ENCODE results near the gene MOSPD3. TPM values are rescaled to one million over a fixed set of nuclear protein-coding genes. Genes with fewer than 3 reads are reported as not detected.

Gene MOSPD3
- total and polyA plus RNA-seq, 2 donors (not counting 3 experiments of a cell fraction or from before 2014, with no cell fraction given), result 24.4 to 40.7 TPM

- dilution Hi-C loops (cut with MboI; ENCODE audit: extremely low pct_ligation_motif_present, low sequenced_read_pairs) (no loop called here), intact Hi-C loops (cut with micrococcal nuclease) (no loop called here)
- no peak overlapping the region for H3K27ac ChIP-seq (ENCODE audit: insufficient read depth, low read depth, low read length)
- no peak overlapping the region for H2AFZ ChIP-seq (ENCODE audit: low read depth, low read length)
- no TSS peak for BruUV-seq (replicated peaks)
- H3K36me3 ChIP-seq (ENCODE audit: control insufficient read depth in 2 of 2, extremely low read depth in 1 of 2, insufficient read depth in 2 of 2, low read length in 2 of 2), result peaks cover 18 to 59% of the 10 kb centered on the region in 2 experiments
- H3K4me3 ChIP-seq (replicated peaks in 1 of 3; ENCODE audit: insufficient read depth in 1 of 3, low read depth in 1 of 3, low read length in 3 of 3), result no peak overlapping the region
- H3K9me1 ChIP-seq (replicated peaks; ENCODE audit: control insufficient read depth, extremely low read depth, insufficient read depth, low read length), result no peaks in the 10 kb centered on the region
- H3K4me2 ChIP-seq (ENCODE audit: insufficient read depth, low read length), result no peak overlapping the region
- H3K79me2 ChIP-seq (ENCODE audit: control insufficient read depth, insufficient read depth, low read length), result peaks cover 9% of the 10 kb centered on the region
- ChIA-PET CTCF (interaction anchor here (0.6 to 1.8 kb wide), 4 partner anchors 11 to 256 kb away, joined by 3 to 6 read pairs (median 4); no protein-coding TSS in a partner anchor), POLR2A (interaction anchor here (1.7 kb wide), 1 partner anchor 8 kb away, joined by 6 read pairs; the partner anchor contains the start of genes FBXO24 and LRCH4)
- H3K9me3 ChIP-seq (replicated peaks; ENCODE audit: control insufficient read depth, insufficient read depth, low read length), result no peaks in the 10 kb centered on the region
- no peak for DNase-seq (ENCODE audit: low read depth, low spot score)
- H3K9ac ChIP-seq (replicated peaks; ENCODE audit: extremely low read depth, insufficient read depth, low read length), result no peak overlapping the region
- FAIRE-seq, result no peak
- no peaks in the 10 kb centered on the region for H3K27me3 ChIP-seq (ENCODE audit: control insufficient read depth in 2 of 2, insufficient read depth in 2 of 2, low read length in 2 of 2)
- TF ChIP-seq JUN (IDR thresholded peaks at IDR 0.05; ENCODE audit: borderline replicate concordance, insufficient read depth, insufficient read length, low read depth) (no peak), CTCF (IDR thresholded peaks at IDR 0.05; ENCODE audit: extremely low read depth in 1 of 2, insufficient read depth in 1 of 2, low read depth in 1 of 2, low read length in 2 of 2) (no peak), POLR2A (IDR thresholded peaks at IDR 0.05; ENCODE audit: low read depth, low read length) (no peak), EZH2 (IDR thresholded peaks at IDR 0.05; ENCODE audit: borderline replicate concordance, low read depth, low read length, severe bottlenecking) (no peak), MYC (IDR thresholded peaks at IDR 0.05; ENCODE audit: low read depth, low read length) (no peak), POLR2AphosphoS5 (IDR thresholded peaks at IDR 0.05; ENCODE audit: insufficient read depth, low read depth, low read length) (no peak), MAX (IDR thresholded peaks at IDR 0.05; ENCODE audit: insufficient read depth, insufficient read length) (no peak)
- no peaks in the 10 kb centered on the region for H4K20me1 ChIP-seq (replicated peaks; ENCODE audit: control insufficient read depth, extremely low read depth, insufficient read depth, low read length)
- H3K4me1 ChIP-seq (ENCODE audit: control insufficient read depth, extremely low read depth, insufficient read depth, low read length), result peaks cover under 1% of the 10 kb centered on the region
Observed at GRCh38 chr7:100577507-100577906, 34.8 kb upstream of the MOSPD3 start.

Measured in endothelial cell of umbilical vein (primary cell).